ENCODE results near the gene SPEN. TPM values are rescaled to one million over a fixed set of nuclear protein-coding genes. Genes with fewer than 3 reads are reported as not detected.

SPEN gene
- total RNA-seq, 4 donors from 2014 or later = 44.0 to 83.3 (median 67.1) TPM

GRCh38 chr1:15835741-15836510 is 11.6 kb upstream of the SPEN start:
- no peak for TF ChIP-seq CTCF (IDR thresholded peaks at IDR 0.05; ENCODE audit: low read depth)

- TF ChIP-seq CTCF (IDR thresholded peaks at IDR 0.05; ENCODE audit: low read depth) = no peak
Measured at GRCh38 chr1:15836772-15837669, 10.5 kb upstream of the SPEN start.

GRCh38 chr1:15837931-15838330 is 9.6 kb upstream of the SPEN start:
- no peak for TF ChIP-seq CTCF (IDR thresholded peaks at IDR 0.05; ENCODE audit: low read depth)

GRCh38 chr1:15838721-15839120 is 8.8 kb upstream of the SPEN start:
- no peak for TF ChIP-seq CTCF (IDR thresholded peaks at IDR 0.05; ENCODE audit: low read depth)

GRCh38 chr1:15843826-15844572 is 3.5 kb upstream of the SPEN start:
- TF ChIP-seq CTCF (IDR thresholded peaks at IDR 0.05; ENCODE audit: low read depth) = no peak

- no peak for TF ChIP-seq CTCF (IDR thresholded peaks at IDR 0.05; ENCODE audit: low read depth)
Measured at GRCh38 chr1:15847893-15848142, 311 bp downstream of the SPEN start.

Measured in subcutaneous adipose tissue (tissue), 4 donors.